Measurements from ENCODE around the gene CDC20.
"Not testable (repeated sequence)": the region's sequence is repeated elsewhere in the genome, so short reads cannot be mapped to it uniquely, and the experiment has no call there.

The CDC20 gene

GRCh38 chr1:43358121-43358745, 548 bp upstream of the CDC20 start:
- no peak for DNase-seq (ENCODE audit: low read depth)

- DNase-seq (ENCODE audit: low read depth), result no peak
These were observed 915 bp downstream of the CDC20 start for GRCh38 chr1:43359696-43360095.

GRCh38 chr1:43360616-43361015, 1.8 kb downstream of the CDC20 start:
- DNase-seq (ENCODE audit: low read depth), result no peak

- DNase-seq (ENCODE audit: low read depth), result no peak
These were observed 4.6 kb downstream of the CDC20 start for GRCh38 chr1:43363283-43363934.

- no peak for DNase-seq (ENCODE audit: low read depth)
These were observed 5.2 kb downstream of the CDC20 start for GRCh38 chr1:43363935-43364525.

DNA sequence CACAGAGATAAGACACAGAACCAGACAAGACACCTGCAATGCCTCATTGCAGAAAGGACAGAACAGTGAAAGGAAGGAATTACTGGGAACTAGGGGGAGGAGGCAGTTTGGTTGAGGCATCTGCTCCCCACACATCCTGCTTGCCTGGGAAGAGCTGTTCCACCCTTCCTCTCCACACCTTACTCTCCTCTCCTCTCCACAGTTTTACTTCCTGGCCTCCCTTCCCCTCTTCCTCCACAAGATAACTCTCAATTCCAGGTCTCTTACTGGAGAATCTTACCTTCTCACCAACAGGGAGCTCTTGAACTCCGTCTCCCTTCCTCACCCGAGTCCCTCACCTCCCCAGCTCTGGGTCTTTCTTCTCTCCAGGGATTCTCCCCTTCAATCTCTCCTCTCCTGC, 6.9 kb downstream of the CDC20 start:
- DNase-seq (ENCODE audit: low read depth), result no peak

DNA sequence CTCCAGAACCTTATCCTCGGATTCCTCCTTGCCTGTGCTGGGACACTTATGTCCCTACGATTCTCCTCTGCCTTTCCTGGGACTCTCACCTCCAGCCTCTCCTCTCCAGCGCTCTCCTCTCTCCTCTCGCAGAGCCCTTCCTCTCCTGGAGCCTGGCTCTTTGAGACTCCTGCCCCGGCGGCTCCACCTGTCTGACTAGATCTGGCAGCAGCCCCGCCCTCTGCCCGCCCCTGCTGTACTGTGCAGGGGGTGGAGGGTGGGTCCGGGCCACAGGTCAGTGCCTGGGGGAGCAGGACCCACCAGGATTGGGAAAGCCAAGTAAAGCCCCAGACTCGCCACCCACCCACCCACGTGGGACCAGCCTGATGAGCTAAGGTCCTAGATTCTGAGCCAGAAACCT, 7.4 kb downstream of the CDC20 start:
- DNase-seq (ENCODE audit: low read depth), result no peak

GRCh38 chr1:43366601-43367025, 7.8 kb downstream of the CDC20 start:
- DNase-seq (ENCODE audit: low read depth), result no peak

GRCh38 chr1:43367026-43367903, 8.5 kb downstream of the CDC20 start:
- DNase-seq (ENCODE audit: low read depth), result peak; percentile 67

GRCh38 chr1:43367904-43368645, 9.3 kb downstream of the CDC20 start, which contains the start of gene ELOVL1:
TSS of gene ELOVL1 (minus strand) at chr1:43368011. CDS start at chr1:43365609, 2,402 bp downstream.
- peak; percentile 87 for DNase-seq (ENCODE audit: low read depth)

- DNase-seq (ENCODE audit: low read depth), result no peak
These were observed 9.9 kb downstream of the CDC20 start for GRCh38 chr1:43368646-43369020.

- not testable (repeated sequence) for DNase-seq (ENCODE audit: low read depth)
These were observed 11.0 kb downstream of the CDC20 start for GRCh38 chr1:43369779-43370178.

- no peak for DNase-seq (ENCODE audit: low read depth)
These were observed 11.8 kb downstream of the CDC20 start for GRCh38 chr1:43370564-43370963.

DNA sequence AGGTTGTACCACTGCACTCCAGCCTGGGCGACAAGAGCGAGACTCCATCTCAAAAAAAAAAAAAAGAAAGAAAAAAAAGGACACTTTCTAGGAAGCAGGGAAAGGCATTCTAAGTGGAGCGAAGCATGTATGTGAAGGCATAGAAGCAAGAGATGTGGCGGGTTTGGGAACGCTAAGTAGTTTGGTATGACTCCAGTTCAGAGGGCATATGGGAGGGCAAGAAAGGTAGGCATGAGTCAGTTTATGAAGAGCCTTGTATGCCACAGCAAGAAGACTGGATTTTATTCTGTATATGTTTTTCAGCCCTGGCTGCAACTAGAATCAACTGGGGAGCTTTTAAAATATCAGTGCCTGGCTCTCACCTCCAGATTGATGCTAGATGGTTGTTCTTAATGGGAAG, 13.4 kb downstream of the CDC20 start:
- no peak for DNase-seq (ENCODE audit: low read depth)

- DNase-seq (ENCODE audit: low read depth), result no peak
These were observed 14.5 kb downstream of the CDC20 start for GRCh38 chr1:43373066-43373940.

DNA sequence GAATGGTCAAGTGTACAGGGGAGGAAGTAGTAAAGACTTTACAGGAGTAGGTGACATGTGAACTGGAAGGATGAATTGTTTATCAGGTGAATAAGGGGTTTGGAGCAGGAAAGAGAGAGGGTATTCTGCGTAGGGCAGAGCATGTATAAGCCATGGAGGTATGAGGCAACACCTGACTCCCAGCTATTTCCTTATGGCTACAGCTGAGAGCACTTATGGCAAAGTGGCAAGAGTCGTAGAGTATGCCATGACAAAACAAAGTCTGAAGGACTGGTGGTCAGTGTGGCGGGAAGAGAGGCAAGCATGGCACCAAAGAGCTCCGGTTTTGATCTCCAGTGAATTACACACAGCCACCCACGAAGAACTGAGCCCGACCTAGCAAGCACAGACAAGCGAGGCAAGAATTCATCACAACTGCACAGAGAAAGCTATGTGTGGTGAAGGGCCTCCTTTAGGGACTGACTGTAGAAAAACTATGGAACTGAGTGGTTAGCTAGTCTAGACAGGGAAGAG, 18.0 kb downstream of the CDC20 start:
- DNase-seq (ENCODE audit: low read depth), result no peak

GRCh38 chr1:43377831-43378230, 19.1 kb downstream of the CDC20 start:
- no peak for DNase-seq (ENCODE audit: low read depth)

DNA sequence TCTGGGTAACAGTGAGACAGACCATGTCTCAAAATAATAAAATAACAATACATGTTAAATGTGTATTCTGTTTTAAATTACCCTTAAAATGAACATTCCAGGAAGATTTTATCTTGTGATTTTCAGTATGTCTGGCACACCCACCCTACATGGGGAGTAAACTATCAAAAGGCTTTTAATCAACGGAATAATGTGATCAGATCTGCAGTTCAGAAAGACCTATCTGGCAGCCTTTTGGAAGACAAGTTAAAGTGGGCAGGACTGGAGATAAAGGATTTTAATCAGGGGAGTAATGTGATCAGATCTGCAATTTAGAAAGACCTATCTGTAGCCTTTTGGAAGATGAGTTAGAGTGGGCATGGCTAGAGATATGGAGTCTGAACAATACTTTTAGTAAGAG, 20.7 kb downstream of the CDC20 start:
- no peak for DNase-seq (ENCODE audit: low read depth)

DNA sequence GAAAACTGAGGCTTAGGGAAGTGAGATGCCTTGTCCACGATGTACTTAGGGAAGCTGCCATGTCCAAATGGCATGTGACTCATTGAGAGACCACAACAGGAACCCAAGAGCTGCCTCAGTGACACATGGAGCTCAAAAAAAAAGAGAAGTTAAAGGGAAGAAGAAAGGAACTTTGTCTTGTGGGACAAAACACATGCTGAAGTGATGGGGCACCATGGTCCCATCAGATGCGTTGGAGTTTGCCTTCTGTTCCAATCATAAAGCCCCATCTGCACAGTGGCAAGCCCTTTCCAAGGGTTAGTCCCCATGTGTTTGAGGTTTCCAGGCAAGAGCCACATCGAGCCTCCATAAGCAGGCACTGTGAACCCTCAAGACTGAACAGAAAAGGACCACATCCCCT, 22.8 kb downstream of the CDC20 start:
- DNase-seq (ENCODE audit: low read depth), result no peak

DNA sequence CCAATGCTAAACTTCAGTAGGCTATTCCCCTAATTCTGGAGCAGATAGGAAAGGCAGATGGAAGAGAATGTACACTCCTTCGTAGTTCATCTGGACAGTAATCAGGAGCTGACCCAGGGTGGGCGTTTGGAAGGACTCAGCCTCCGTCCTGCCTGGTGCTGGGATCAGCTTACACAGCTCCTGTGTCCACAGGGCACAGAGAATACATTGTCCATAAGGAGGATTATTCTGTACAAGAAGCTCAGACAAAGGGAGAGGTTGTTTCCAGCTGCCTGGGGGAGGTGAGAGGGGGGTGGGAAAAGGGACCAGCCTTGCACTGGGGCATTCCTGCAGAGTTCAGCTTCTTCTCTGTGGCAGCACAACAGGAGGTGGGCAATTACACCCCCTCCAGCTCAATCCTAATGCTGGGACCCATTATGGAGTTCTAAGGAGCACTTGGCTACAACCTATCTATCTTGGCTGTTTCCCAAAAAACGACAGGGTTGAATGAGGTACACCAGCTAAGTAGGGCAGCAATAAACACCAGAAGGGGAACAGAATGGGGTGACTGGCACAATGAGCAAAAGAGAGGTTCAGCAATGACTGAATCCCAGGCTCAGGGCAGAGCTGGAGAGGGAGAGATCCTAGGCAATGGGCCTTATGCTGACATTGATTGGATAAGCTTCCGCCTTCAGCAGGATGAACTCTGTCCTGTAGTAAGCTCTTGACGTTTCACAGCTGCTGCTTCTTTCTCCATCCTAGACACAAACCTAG, 23.4 kb downstream of the CDC20 start:
- DNase-seq (ENCODE audit: low read depth), result no peak

Measured in CMK (cell line).